ENCODE results near the gene SNAP47.

DNA sequence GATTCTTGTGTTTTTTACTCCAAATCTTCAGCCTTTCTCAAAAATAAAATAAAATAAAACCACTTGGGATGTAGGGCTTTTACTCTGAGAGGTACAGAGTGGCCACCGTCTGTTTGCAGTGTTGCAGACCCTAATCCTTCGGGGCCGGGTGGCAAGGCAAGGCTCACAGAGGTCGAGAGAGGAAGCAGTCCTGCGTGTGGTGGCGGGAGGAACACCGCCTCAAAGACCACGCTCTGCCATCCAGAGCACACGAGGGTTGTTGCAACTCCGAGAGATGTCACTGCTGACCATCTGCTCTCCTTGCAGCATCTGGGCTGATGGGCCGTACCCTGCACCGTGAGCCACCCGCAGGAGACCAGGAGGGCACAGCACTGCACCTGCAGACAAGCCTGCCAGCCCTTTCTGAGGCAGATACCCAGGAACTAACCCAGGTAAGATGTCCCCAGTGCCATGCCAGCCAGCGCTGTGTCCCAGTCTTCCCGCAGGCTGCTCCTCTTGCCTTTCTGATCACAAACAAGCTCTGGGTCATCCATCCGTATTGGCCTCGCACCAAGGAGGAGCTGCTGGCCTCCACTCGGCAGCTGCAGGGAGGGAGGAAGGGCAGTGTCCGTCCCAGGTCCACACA lies 31.5 kb downstream of the SNAP47 start:
- TF ChIP-seq POLR2A (IDR thresholded peaks at IDR 0.05) (no peak), POLR2AphosphoS5 (IDR thresholded peaks at IDR 0.05) (no peak)
- TF ChIP-seq, protein P1, sequence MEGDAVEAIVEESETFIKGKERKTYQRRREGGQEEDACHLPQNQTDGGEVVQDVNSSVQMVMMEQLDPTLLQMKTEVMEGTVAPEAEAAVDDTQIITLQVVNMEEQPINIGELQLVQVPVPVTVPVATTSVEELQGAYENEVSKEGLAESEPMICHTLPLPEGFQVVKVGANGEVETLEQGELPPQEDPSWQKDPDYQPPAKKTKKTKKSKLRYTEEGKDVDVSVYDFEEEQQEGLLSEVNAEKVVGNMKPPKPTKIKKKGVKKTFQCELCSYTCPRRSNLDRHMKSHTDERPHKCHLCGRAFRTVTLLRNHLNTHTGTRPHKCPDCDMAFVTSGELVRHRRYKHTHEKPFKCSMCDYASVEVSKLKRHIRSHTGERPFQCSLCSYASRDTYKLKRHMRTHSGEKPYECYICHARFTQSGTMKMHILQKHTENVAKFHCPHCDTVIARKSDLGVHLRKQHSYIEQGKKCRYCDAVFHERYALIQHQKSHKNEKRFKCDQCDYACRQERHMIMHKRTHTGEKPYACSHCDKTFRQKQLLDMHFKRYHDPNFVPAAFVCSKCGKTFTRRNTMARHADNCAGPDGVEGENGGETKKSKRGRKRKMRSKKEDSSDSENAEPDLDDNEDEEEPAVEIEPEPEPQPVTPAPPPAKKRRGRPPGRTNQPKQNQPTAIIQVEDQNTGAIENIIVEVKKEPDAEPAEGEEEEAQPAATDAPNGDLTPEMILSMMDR (IDR thresholded peaks at IDR 0.05), result no peak

All from prostate gland (tissue), 2 donors.